ENCODE data around the gene SPRTN.
"Not testable (repeated sequence)": the region's sequence is repeated elsewhere in the genome, so short reads cannot be mapped to it uniquely, and the experiment has no call there.

The SPRTN gene

GRCh38 chr1:231347961-231348360 lies 9.9 kb downstream of the SPRTN start:
- Histone ChIP-seq H3K4me3 (ENCODE audit: low read length, poor library complexity, severe bottlenecking) (no peak overlapping the region), H2AFZ (ENCODE audit: low read length) (no peak overlapping the region), H3K79me2 (ENCODE audit: insufficient read depth, low read length) (peaks cover 14% of the 10 kb centered on the region; the same call in 1 of the 2 replicates), H3K27me3 (ENCODE audit: insufficient read depth, low read length, poor library complexity, severe bottlenecking) (no peaks in the 10 kb centered on the region), H4K20me1 (ENCODE audit: insufficient read depth, low read length, poor library complexity, severe bottlenecking) (no peaks in the 10 kb centered on the region), H3K9me3 (ENCODE audit: insufficient read depth, low read depth, low read length) (no peaks in the 10 kb centered on the region), H3K9ac (ENCODE audit: low read depth, low read length, poor library complexity, severe bottlenecking) (no peak overlapping the region), H3K4me1 (ENCODE audit: insufficient read depth, low read length, poor library complexity, severe bottlenecking) (peaks cover 4% of the 10 kb centered on the region), H3K9me2 (replicated peaks; ENCODE audit: low read depth, low read length) (no peaks in the 10 kb centered on the region), H3K4me2 (ENCODE audit: low read depth, low read length, poor library complexity, severe bottlenecking) (no peak overlapping the region), H3K36me3 (ENCODE audit: insufficient read depth, low read length) (peaks cover 59% of the 10 kb centered on the region), H3F3A (ENCODE audit: low read depth) (no peaks in the 10 kb centered on the region)
- TF ChIP-seq EZH2phosphoT487 (IDR thresholded peaks at IDR 0.05; ENCODE audit: borderline replicate concordance) (no peak), CTCF (conservative IDR thresholded peaks at IDR 0.05; ENCODE audit: low read length) (no peak)

GRCh38 chr1:231348442-231348841 lies 10.3 kb downstream of the SPRTN start:
- no peak overlapping the region for H3K4me3 ChIP-seq (ENCODE audit: low read length, poor library complexity, severe bottlenecking)
- H3K9me3 ChIP-seq (ENCODE audit: insufficient read depth, low read depth, low read length): no peaks in the 10 kb centered on the region
- H4K20me1 ChIP-seq (ENCODE audit: insufficient read depth, low read length, poor library complexity, severe bottlenecking): no peaks in the 10 kb centered on the region
- no peaks in the 10 kb centered on the region for H3F3A ChIP-seq (ENCODE audit: low read depth)
- peaks cover 3% of the 10 kb centered on the region for H3K4me1 ChIP-seq (ENCODE audit: insufficient read depth, low read length, poor library complexity, severe bottlenecking)
- no peak overlapping the region for H3K4me2 ChIP-seq (ENCODE audit: low read depth, low read length, poor library complexity, severe bottlenecking)
- no peak overlapping the region for H2AFZ ChIP-seq (ENCODE audit: low read length)
- H3K9me2 ChIP-seq (replicated peaks; ENCODE audit: low read depth, low read length): no peaks in the 10 kb centered on the region
- peaks cover 64% of the 10 kb centered on the region for H3K36me3 ChIP-seq (ENCODE audit: insufficient read depth, low read length)
- peaks cover 13% of the 10 kb centered on the region; the same call in 1 of the 2 replicates for H3K79me2 ChIP-seq (ENCODE audit: insufficient read depth, low read length)
- TF ChIP-seq CTCF (conservative IDR thresholded peaks at IDR 0.05; ENCODE audit: low read length) (no peak), EZH2phosphoT487 (IDR thresholded peaks at IDR 0.05; ENCODE audit: borderline replicate concordance) (no peak)
- H3K9ac ChIP-seq (ENCODE audit: low read depth, low read length, poor library complexity, severe bottlenecking): no peak overlapping the region
- no peaks in the 10 kb centered on the region for H3K27me3 ChIP-seq (ENCODE audit: insufficient read depth, low read length, poor library complexity, severe bottlenecking)

GRCh38 chr1:231348856-231349255 lies 10.8 kb downstream of the SPRTN start:
- not testable (repeated sequence) for H3K4me2 ChIP-seq (ENCODE audit: low read depth, low read length, poor library complexity, severe bottlenecking); H4K20me1 ChIP-seq (ENCODE audit: insufficient read depth, low read length, poor library complexity, severe bottlenecking); H3F3A ChIP-seq (ENCODE audit: low read depth); H3K9me3 ChIP-seq (ENCODE audit: insufficient read depth, low read depth, low read length); H3K79me2 ChIP-seq (ENCODE audit: insufficient read depth, low read length); H3K4me3 ChIP-seq (ENCODE audit: low read length, poor library complexity, severe bottlenecking); H3K4me1 ChIP-seq (ENCODE audit: insufficient read depth, low read length, poor library complexity, severe bottlenecking); H3K9ac ChIP-seq (ENCODE audit: low read depth, low read length, poor library complexity, severe bottlenecking); H3K9me2 ChIP-seq (replicated peaks; ENCODE audit: low read depth, low read length); H2AFZ ChIP-seq (ENCODE audit: low read length); H3K27me3 ChIP-seq (ENCODE audit: insufficient read depth, low read length, poor library complexity, severe bottlenecking)
- H3K36me3 ChIP-seq (ENCODE audit: insufficient read depth, low read length): peaks cover 65% of the 10 kb centered on the region

GRCh38 chr1:231351816-231352215 lies 13.7 kb downstream of the SPRTN start:
- H3K79me2 ChIP-seq (ENCODE audit: insufficient read depth, low read length): peaks cover 4% of the 10 kb centered on the region; the same call in 1 of the 2 replicates
- H3K9ac ChIP-seq (ENCODE audit: low read depth, low read length, poor library complexity, severe bottlenecking): no peak overlapping the region
- no peak for TF ChIP-seq EZH2phosphoT487 (IDR thresholded peaks at IDR 0.05; ENCODE audit: borderline replicate concordance)
- TF ChIP-seq CTCF (conservative IDR thresholded peaks at IDR 0.05; ENCODE audit: low read length): no peak
- H3K4me1 ChIP-seq (ENCODE audit: insufficient read depth, low read length, poor library complexity, severe bottlenecking): no peaks in the 10 kb centered on the region
- H2AFZ ChIP-seq (ENCODE audit: low read length): no peak overlapping the region
- no peaks in the 10 kb centered on the region for H3K9me3 ChIP-seq (ENCODE audit: insufficient read depth, low read depth, low read length)
- no peak overlapping the region for H3K4me2 ChIP-seq (ENCODE audit: low read depth, low read length, poor library complexity, severe bottlenecking)
- no peaks in the 10 kb centered on the region for H3K9me2 ChIP-seq (replicated peaks; ENCODE audit: low read depth, low read length)
- H4K20me1 ChIP-seq (ENCODE audit: insufficient read depth, low read length, poor library complexity, severe bottlenecking): no peaks in the 10 kb centered on the region
- H3K36me3 ChIP-seq (ENCODE audit: insufficient read depth, low read length): peaks cover 60% of the 10 kb centered on the region
- H3K27me3 ChIP-seq (ENCODE audit: insufficient read depth, low read length, poor library complexity, severe bottlenecking): no peaks in the 10 kb centered on the region
- no peak overlapping the region for H3K4me3 ChIP-seq (ENCODE audit: low read length, poor library complexity, severe bottlenecking)
- H3F3A ChIP-seq (ENCODE audit: low read depth): no peaks in the 10 kb centered on the region

Measured in Loucy (cell line).